Measurements from ENCODE around the gene PRKCE. TPM values are rescaled to one million over a fixed set of nuclear protein-coding genes. Genes with fewer than 3 reads are reported as not detected.

PRKCE gene
- total and polyA plus RNA-seq, 2 donors: 3.2 to 3.3 TPM

DNA sequence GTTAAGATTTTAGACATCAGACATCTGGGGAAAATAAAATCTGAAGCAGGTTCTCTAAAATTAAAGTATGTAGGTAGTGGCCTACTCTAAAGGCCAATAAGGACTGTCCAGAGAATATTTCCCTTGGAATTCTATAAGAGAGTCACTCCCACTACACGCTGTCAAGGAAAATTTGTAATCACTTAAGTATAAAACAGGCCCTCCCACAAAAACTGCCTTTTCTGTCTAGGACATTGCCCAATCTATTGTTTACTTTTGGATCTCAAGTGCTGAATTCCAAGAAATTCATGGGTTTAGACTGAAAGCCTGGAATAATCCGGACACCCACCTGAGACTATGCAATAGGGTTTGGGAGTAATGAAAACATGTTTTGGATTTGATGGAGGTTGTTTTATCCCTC, 38.7 kb upstream of the PRKCE start:
- no peak for DNase-seq (ENCODE audit: low read depth in 6 of 9, low spot score in 9 of 9)
- Histone ChIP-seq H3K36me3 (ENCODE audit: control insufficient read depth in 2 of 2, insufficient read depth in 2 of 2, low read length in 1 of 2) (no peaks in the 10 kb centered on the region), H3K27me3 (ENCODE audit: control insufficient read depth in 2 of 2, insufficient read depth in 1 of 2, low read length in 1 of 2) (no peaks in the 10 kb centered on the region), H3K27ac (ENCODE audit: low read depth in 1 of 2, low read length in 1 of 2) (no peak overlapping the region), H3K9me3 (ENCODE audit: control insufficient read depth in 2 of 2, insufficient read depth in 1 of 2, low read length in 1 of 2) (no peaks in the 10 kb centered on the region), H3K4me1 (ENCODE audit: control insufficient read depth in 2 of 2, insufficient read depth in 2 of 2, low read length in 2 of 2) (no peaks in the 10 kb centered on the region), H3K4me3 (ENCODE audit: low read length in 2 of 2) (no peak overlapping the region)
- 93% methylated on average over 2 of the region's 2 CpGs for WGBS

DNA sequence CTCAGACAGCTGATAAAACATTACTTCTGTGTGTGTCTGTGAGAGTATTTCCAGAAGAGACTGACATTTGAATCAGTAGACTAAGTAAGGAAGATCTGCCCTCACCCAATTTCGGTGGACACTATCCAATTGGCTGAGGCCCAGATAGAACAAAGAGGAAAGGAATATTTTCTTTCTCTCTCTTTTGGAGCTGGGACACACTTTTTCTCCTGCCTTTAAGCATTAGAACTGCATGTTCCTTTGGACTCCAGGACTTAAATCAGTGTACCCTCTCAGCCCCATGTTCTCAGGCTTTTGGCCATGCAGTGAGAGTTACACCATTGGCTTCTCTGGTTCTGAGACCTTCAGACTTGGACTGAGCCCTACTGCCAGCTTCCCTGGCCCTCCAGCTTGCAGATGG, 37.1 kb upstream of the PRKCE start:
- no peaks in the 10 kb centered on the region for H3K27me3 ChIP-seq (ENCODE audit: control insufficient read depth in 2 of 2, insufficient read depth in 1 of 2, low read length in 1 of 2)
- H3K36me3 ChIP-seq (ENCODE audit: control insufficient read depth in 2 of 2, insufficient read depth in 2 of 2, low read length in 1 of 2): no peaks in the 10 kb centered on the region
- no peak for DNase-seq (ENCODE audit: low read depth in 6 of 9, low spot score in 9 of 9)
- H3K9me3 ChIP-seq (ENCODE audit: control insufficient read depth in 2 of 2, insufficient read depth in 1 of 2, low read length in 1 of 2): no peaks in the 10 kb centered on the region
- H3K4me3 ChIP-seq (ENCODE audit: low read length in 2 of 2): no peak overlapping the region
- no peaks in the 10 kb centered on the region for H3K4me1 ChIP-seq (ENCODE audit: control insufficient read depth in 2 of 2, insufficient read depth in 2 of 2, low read length in 2 of 2)
- 98% methylated on average over 1 of the region's 1 CpG for WGBS
- no peak overlapping the region for H3K27ac ChIP-seq (ENCODE audit: low read depth in 1 of 2, low read length in 1 of 2)

DNA sequence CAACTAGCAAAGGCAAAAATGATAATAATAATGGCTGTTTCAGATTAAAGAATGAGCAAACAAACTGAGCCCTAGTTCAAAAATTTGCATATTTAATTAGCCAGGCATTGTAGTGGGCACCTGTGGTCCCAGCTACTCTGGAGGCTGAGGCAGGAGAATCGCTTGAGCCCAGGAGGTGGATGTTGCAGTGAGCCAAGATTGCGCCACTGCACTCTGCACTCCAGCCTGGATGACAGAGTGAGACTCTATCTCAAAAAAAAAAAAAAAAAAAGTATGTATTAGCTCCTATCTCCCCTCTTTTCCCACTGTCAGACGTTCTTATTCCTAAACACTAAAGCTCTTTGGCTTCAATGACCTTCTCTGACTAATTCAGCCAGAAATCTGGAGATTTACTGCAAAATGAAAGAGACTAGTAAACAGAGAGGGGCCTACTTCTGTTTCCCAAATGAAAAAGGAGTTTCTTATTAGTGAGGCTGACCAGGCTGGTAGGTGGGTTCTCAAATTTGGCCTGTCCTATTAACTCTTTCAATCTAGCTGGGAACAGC, 36.5 kb upstream of the PRKCE start:
- H3K27ac ChIP-seq (ENCODE audit: low read depth in 1 of 2, low read length in 1 of 2): no peak overlapping the region
- no peak for DNase-seq (ENCODE audit: low read depth in 6 of 9, low spot score in 9 of 9)
- 92% methylated on average over 3 of the region's 3 CpGs for WGBS
- no peaks in the 10 kb centered on the region for H3K9me3 ChIP-seq (ENCODE audit: control insufficient read depth in 2 of 2, insufficient read depth in 1 of 2, low read length in 1 of 2)
- H3K36me3 ChIP-seq (ENCODE audit: control insufficient read depth in 2 of 2, insufficient read depth in 2 of 2, low read length in 1 of 2): no peaks in the 10 kb centered on the region
- H3K4me1 ChIP-seq (ENCODE audit: control insufficient read depth in 2 of 2, insufficient read depth in 2 of 2, low read length in 2 of 2): no peaks in the 10 kb centered on the region
- no peak overlapping the region for H3K4me3 ChIP-seq (ENCODE audit: low read length in 2 of 2)
- no peaks in the 10 kb centered on the region for H3K27me3 ChIP-seq (ENCODE audit: control insufficient read depth in 2 of 2, insufficient read depth in 1 of 2, low read length in 1 of 2)

- no peaks in the 10 kb centered on the region for H3K27me3 ChIP-seq (ENCODE audit: control insufficient read depth in 2 of 2, insufficient read depth in 1 of 2, low read length in 1 of 2)
- no peaks in the 10 kb centered on the region for H3K36me3 ChIP-seq (ENCODE audit: control insufficient read depth in 2 of 2, insufficient read depth in 2 of 2, low read length in 1 of 2)
- no peak for DNase-seq (ENCODE audit: low read depth in 6 of 9, low spot score in 9 of 9)
- no peak overlapping the region for H3K4me3 ChIP-seq (ENCODE audit: low read length in 2 of 2)
- no peak overlapping the region for H3K27ac ChIP-seq (ENCODE audit: low read depth in 1 of 2, low read length in 1 of 2)
- 78% methylated on average over 4 of the region's 4 CpGs for WGBS
- H3K4me1 ChIP-seq (ENCODE audit: control insufficient read depth in 2 of 2, insufficient read depth in 2 of 2, low read length in 2 of 2): no peaks in the 10 kb centered on the region
- no peaks in the 10 kb centered on the region for H3K9me3 ChIP-seq (ENCODE audit: control insufficient read depth in 2 of 2, insufficient read depth in 1 of 2, low read length in 1 of 2)
These were observed 34.6 kb upstream of the PRKCE start for GRCh38 chr2:45616658-45617411.

GRCh38 chr2:45617496-45617895, 34.0 kb upstream of the PRKCE start:
- Histone ChIP-seq H3K27ac (ENCODE audit: low read depth in 1 of 2, low read length in 1 of 2) (no peak overlapping the region), H3K9me3 (ENCODE audit: control insufficient read depth in 2 of 2, insufficient read depth in 1 of 2, low read length in 1 of 2) (no peaks in the 10 kb centered on the region), H3K4me3 (ENCODE audit: low read length in 2 of 2) (no peak overlapping the region), H3K36me3 (ENCODE audit: control insufficient read depth in 2 of 2, insufficient read depth in 2 of 2, low read length in 1 of 2) (no peaks in the 10 kb centered on the region), H3K27me3 (ENCODE audit: control insufficient read depth in 2 of 2, insufficient read depth in 1 of 2, low read length in 1 of 2) (no peaks in the 10 kb centered on the region), H3K4me1 (ENCODE audit: control insufficient read depth in 2 of 2, insufficient read depth in 2 of 2, low read length in 2 of 2) (no peaks in the 10 kb centered on the region)
- DNase-seq (ENCODE audit: low read depth in 6 of 9, low spot score in 9 of 9): no peak
- 82% methylated on average over 2 of the region's 2 CpGs for WGBS

DNA sequence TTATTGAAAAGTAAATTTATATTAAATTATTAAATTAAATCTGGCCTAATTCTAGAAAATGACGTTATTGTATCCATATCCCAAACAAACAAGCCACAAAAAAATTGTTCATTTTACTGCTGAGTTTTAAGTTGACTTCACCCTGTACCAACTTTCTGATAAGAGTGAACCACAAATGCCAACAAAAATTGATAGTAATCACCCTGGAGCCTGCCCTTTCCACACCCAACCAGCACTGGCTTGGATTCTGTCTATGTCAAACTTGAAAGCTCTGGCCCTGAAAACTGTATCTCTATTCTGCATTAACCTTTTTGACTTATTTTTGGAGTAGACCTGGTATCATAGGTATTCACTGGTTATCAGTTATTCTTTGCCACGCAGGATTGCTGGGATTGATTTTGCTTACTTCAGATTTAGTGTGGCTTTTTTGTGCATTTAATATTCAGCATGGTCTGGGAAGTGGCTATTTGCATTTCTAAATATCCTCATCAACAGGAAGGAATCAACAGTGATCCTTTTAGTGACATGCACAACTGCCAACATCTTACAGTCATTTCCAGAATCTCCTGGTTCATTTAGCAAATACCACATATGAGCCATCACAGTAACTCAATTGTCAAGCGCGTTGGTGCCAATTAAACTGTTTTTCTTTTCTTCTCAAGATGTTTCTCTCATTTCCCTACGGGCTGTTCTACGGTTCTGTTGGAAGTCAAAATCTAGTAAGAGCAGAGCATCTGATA, 29.0 kb upstream of the PRKCE start:
- Histone ChIP-seq H3K36me3 (ENCODE audit: control insufficient read depth in 2 of 2, insufficient read depth in 2 of 2, low read length in 1 of 2) (no peaks in the 10 kb centered on the region), H3K27ac (ENCODE audit: low read depth in 1 of 2, low read length in 1 of 2) (no peak overlapping the region), H3K27me3 (ENCODE audit: control insufficient read depth in 2 of 2, insufficient read depth in 1 of 2, low read length in 1 of 2) (no peaks in the 10 kb centered on the region), H3K4me1 (ENCODE audit: control insufficient read depth in 2 of 2, insufficient read depth in 2 of 2, low read length in 2 of 2) (no peaks in the 10 kb centered on the region), H3K4me3 (ENCODE audit: low read length in 2 of 2) (no peak overlapping the region), H3K9me3 (ENCODE audit: control insufficient read depth in 2 of 2, insufficient read depth in 1 of 2, low read length in 1 of 2) (no peaks in the 10 kb centered on the region)
- 97% methylated on average over 6 of the region's 6 CpGs for WGBS
- DNase-seq (ENCODE audit: low read depth in 6 of 9, low spot score in 9 of 9): no peak

GRCh38 chr2:45623098-45623497, 28.4 kb upstream of the PRKCE start:
- Histone ChIP-seq H3K9me3 (ENCODE audit: control insufficient read depth in 2 of 2, insufficient read depth in 1 of 2, low read length in 1 of 2) (no peaks in the 10 kb centered on the region), H3K27ac (ENCODE audit: low read depth in 1 of 2, low read length in 1 of 2) (no peak overlapping the region), H3K36me3 (ENCODE audit: control insufficient read depth in 2 of 2, insufficient read depth in 2 of 2, low read length in 1 of 2) (no peaks in the 10 kb centered on the region), H3K4me1 (ENCODE audit: control insufficient read depth in 2 of 2, insufficient read depth in 2 of 2, low read length in 2 of 2) (no peaks in the 10 kb centered on the region), H3K4me3 (ENCODE audit: low read length in 2 of 2) (no peak overlapping the region), H3K27me3 (ENCODE audit: control insufficient read depth in 2 of 2, insufficient read depth in 1 of 2, low read length in 1 of 2) (no peaks in the 10 kb centered on the region)
- 95% methylated on average over 3 of the region's 3 CpGs for WGBS
- no peak for DNase-seq (ENCODE audit: low read depth in 6 of 9, low spot score in 9 of 9)

- no peaks in the 10 kb centered on the region for H3K27me3 ChIP-seq (ENCODE audit: control insufficient read depth in 2 of 2, insufficient read depth in 1 of 2, low read length in 1 of 2)
- DNase-seq (ENCODE audit: low read depth in 6 of 9, low spot score in 9 of 9): no peak
- no peak overlapping the region for H3K4me3 ChIP-seq (ENCODE audit: low read length in 2 of 2)
- H3K27ac ChIP-seq (ENCODE audit: low read depth in 1 of 2, low read length in 1 of 2): no peak overlapping the region
- H3K4me1 ChIP-seq (ENCODE audit: control insufficient read depth in 2 of 2, insufficient read depth in 2 of 2, low read length in 2 of 2): no peaks in the 10 kb centered on the region
- H3K9me3 ChIP-seq (ENCODE audit: control insufficient read depth in 2 of 2, insufficient read depth in 1 of 2, low read length in 1 of 2): no peaks in the 10 kb centered on the region
- no peaks in the 10 kb centered on the region for H3K36me3 ChIP-seq (ENCODE audit: control insufficient read depth in 2 of 2, insufficient read depth in 2 of 2, low read length in 1 of 2)
These were observed 25.7 kb upstream of the PRKCE start for GRCh38 chr2:45625824-45626223.

DNA sequence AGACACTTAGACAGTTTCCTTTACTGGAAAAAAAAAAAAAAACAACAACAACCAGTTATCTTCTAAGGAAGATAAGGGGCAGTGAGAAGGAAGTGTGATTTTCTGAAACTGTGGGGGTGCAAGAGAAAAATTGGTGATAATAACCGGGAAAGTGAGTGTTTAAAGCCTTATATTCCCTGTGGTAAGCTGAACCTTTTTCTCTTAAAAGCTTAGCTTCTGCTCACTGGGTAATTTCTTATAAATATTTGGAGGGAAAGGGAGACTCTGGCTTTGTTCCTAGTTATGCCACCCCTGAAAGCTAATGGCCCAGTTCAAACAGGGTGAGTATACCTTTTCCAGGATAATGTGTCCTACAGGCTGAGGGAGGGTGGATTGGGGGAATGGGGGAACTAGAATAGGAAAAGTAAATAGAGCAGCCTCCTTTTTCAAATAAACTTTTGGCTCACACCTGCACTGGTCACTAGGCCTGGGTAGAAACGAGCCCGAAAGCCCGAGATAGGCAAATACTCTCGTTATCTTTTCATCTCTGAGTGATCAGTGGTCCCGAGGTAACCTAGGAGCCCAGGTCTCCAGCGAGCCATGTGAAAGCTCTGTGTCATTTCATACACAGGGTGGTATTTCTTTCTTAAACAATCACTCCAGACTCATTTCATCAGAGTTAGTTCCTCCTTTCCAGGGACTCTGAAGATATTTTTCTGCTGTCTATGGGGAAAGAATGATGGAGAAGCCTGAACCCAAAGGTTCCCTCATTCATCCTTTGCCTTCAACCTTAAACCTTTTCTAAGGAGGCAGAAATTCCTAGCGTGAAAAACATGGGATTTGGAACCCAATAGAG, 24.9 kb upstream of the PRKCE start:
- Histone ChIP-seq H3K4me3 (ENCODE audit: low read length in 2 of 2) (no peak overlapping the region), H3K36me3 (ENCODE audit: control insufficient read depth in 2 of 2, insufficient read depth in 2 of 2, low read length in 1 of 2) (no peaks in the 10 kb centered on the region), H3K9me3 (ENCODE audit: control insufficient read depth in 2 of 2, insufficient read depth in 1 of 2, low read length in 1 of 2) (no peaks in the 10 kb centered on the region), H3K27me3 (ENCODE audit: control insufficient read depth in 2 of 2, insufficient read depth in 1 of 2, low read length in 1 of 2) (no peaks in the 10 kb centered on the region), H3K27ac (ENCODE audit: low read depth in 1 of 2, low read length in 1 of 2) (no peak overlapping the region), H3K4me1 (ENCODE audit: control insufficient read depth in 2 of 2, insufficient read depth in 2 of 2, low read length in 2 of 2) (no peaks in the 10 kb centered on the region)
- DNase-seq (ENCODE audit: low read depth in 6 of 9, low spot score in 9 of 9): no peak
- WGBS: 93% methylated on average over 8 of the region's 8 CpGs
